Breast epithelium (tissue), 3 donors: Measurements from ENCODE around the gene SLC29A2.

Experiments used
- POLR2A ChIP-seq: fragments of 450-650 bp; IDR thresholded peaks from one replicate; pipeline ENCODE4 v1.6.1; 2016; ENCODE audit warnings: antibody characterized with exemption, mild to moderate bottlenecking, moderate library complexity
- POLR2AphosphoS5 ChIP-seq, 3 donors: sonication (generic); formaldehyde crosslinking; IDR thresholded peaks; one replicate each; pipeline ENCODE4 v1.6.1; 2017; ENCODE audit warnings: antibody characterized with exemption in 3 of 3
- TF ChIP-seq, protein P1 (sequence below), 3 donors: fragments of 450-650 bp; IDR thresholded peaks; one replicate each; pipeline ENCODE4 v1.5.1; 2016 to 2017; ENCODE audit warnings: antibody characterized with exemption in 3 of 3, mild to moderate bottlenecking in 3 of 3, moderate library complexity in 3 of 3

DNA sequence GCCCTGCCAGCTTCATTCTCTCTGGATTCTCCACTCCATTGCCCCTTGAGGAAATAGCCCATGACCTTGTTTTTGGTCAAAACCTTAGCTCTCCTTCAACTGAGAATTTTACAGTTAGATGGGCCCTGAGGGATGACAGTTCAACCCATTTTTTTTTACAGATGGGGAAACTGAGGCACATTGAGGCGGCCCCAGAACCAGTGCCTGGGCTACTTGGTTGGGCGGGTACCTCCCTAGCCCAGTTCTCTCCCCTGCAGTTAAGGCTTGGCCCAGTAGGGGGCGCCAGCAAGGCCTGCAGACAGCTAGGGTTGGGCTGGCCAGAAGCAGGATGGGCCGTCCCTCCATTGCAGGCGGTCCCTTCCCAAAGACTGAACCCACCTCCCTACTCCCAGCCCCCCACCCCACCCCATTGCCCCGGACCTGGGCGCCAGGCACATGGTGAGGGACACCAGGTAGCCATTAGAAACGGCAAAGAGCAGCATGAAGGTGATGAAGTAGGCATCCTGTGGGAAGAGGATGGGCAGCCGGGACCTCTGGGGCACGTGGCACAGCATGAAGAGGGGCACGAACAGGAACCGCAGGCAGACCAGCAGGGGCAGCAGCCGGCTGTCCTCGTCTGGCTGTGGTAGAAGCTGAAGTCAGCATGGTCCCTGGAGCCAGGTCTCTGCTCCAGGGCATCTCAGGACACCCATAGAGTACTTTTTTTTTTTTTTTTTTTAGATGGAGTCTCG is 7.6 kb downstream of the SLC29A2 start:
- TF ChIP-seq, protein P1, sequence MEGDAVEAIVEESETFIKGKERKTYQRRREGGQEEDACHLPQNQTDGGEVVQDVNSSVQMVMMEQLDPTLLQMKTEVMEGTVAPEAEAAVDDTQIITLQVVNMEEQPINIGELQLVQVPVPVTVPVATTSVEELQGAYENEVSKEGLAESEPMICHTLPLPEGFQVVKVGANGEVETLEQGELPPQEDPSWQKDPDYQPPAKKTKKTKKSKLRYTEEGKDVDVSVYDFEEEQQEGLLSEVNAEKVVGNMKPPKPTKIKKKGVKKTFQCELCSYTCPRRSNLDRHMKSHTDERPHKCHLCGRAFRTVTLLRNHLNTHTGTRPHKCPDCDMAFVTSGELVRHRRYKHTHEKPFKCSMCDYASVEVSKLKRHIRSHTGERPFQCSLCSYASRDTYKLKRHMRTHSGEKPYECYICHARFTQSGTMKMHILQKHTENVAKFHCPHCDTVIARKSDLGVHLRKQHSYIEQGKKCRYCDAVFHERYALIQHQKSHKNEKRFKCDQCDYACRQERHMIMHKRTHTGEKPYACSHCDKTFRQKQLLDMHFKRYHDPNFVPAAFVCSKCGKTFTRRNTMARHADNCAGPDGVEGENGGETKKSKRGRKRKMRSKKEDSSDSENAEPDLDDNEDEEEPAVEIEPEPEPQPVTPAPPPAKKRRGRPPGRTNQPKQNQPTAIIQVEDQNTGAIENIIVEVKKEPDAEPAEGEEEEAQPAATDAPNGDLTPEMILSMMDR (IDR thresholded peaks at IDR 0.05), result peak in 1 of 3 donors; percentile 13
- TF ChIP-seq POLR2A (no peak), POLR2AphosphoS5 (IDR thresholded peaks at IDR 0.05) (no peak)
